ENCODE data around the gene TMEM130.

GRCh38 chr7:98892609-98893008 lies 22.8 kb upstream of the TMEM130 start:
- TF ChIP-seq, protein P1, sequence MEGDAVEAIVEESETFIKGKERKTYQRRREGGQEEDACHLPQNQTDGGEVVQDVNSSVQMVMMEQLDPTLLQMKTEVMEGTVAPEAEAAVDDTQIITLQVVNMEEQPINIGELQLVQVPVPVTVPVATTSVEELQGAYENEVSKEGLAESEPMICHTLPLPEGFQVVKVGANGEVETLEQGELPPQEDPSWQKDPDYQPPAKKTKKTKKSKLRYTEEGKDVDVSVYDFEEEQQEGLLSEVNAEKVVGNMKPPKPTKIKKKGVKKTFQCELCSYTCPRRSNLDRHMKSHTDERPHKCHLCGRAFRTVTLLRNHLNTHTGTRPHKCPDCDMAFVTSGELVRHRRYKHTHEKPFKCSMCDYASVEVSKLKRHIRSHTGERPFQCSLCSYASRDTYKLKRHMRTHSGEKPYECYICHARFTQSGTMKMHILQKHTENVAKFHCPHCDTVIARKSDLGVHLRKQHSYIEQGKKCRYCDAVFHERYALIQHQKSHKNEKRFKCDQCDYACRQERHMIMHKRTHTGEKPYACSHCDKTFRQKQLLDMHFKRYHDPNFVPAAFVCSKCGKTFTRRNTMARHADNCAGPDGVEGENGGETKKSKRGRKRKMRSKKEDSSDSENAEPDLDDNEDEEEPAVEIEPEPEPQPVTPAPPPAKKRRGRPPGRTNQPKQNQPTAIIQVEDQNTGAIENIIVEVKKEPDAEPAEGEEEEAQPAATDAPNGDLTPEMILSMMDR (IDR thresholded peaks at IDR 0.05), result no peak
- no peak for TF ChIP-seq POLR2A (IDR thresholded peaks at IDR 0.05)

All from Peyer's patch (tissue), 4 donors.